Mesenteric fat pad (tissue), 1 donor: ENCODE data around the gene PSPC1. TPM values are rescaled to one million over a fixed set of nuclear protein-coding genes. Genes with fewer than 3 reads are reported as not detected.
A peak's percentile ranks its signal among the peaks of the same experiment; 100 is the strongest.
"Not testable (repeated sequence)": the region's sequence is repeated elsewhere in the genome, so short reads cannot be mapped to it uniquely, and the experiment has no call there.

Source experiments
- DNase-seq: peaks from one replicate; pipeline ENCODE4 v3.0.0-alpha.2; 2020; ENCODE audit warnings: low spot score
- total RNA-seq: library from RNA; stranded (reverse); fragmentation: NEBNext Ultra II Directional; extraction: Animal tissue kit (Norgen Biotek cat#: 25700); gene quantifications from one replicate; pipeline ENCODE4 v1.2.1, GENCODE V29; 2021
- donor health status: DM: yes; HTN: yes; CAD: no.

PSPC1 gene
- total RNA-seq, 1 donor from 2014 or later = 40.3 TPM

- no peak for DNase-seq
Observed at GRCh38 chr13:19764237-19764636, 18.5 kb downstream of the PSPC1 start.

GRCh38 chr13:19763618-19764017 is 19.1 kb downstream of the PSPC1 start:
- DNase-seq = peak; percentile 68

DNA sequence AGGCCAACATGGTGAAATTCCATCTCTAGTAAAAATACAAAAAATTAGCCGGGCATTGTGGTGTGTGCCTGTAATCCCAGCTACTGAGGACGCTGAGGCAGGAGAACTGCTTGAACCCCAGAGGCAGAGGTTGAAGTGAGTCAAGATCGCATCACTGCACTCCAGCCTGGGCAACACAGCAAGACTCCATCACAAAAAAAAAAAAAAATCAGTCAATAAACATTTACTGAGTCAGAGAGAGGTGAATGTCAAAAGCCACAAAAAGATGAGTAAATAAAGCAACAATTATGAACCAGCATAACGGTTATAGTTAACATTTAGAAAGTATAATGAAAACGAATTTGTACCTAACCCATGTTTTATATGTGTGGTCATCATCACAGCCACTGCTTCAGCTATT is 23.1 kb downstream of the PSPC1 start:
- no peak for DNase-seq

- no peak for DNase-seq
Observed at GRCh38 chr13:19742643-19743042, 40.1 kb downstream of the PSPC1 start.

GRCh38 chr13:19737844-19738557 is 44.7 kb downstream of the PSPC1 start:
- DNase-seq = no peak

- DNase-seq = no peak
Observed at GRCh38 chr13:19726611-19727010, 56.1 kb downstream of the PSPC1 start.

- no peak for DNase-seq
Observed at GRCh38 chr13:19725320-19725719, 57.4 kb downstream of the PSPC1 start.

GRCh38 chr13:19720039-19720438 is 62.7 kb downstream of the PSPC1 start:
- DNase-seq = no peak

DNA sequence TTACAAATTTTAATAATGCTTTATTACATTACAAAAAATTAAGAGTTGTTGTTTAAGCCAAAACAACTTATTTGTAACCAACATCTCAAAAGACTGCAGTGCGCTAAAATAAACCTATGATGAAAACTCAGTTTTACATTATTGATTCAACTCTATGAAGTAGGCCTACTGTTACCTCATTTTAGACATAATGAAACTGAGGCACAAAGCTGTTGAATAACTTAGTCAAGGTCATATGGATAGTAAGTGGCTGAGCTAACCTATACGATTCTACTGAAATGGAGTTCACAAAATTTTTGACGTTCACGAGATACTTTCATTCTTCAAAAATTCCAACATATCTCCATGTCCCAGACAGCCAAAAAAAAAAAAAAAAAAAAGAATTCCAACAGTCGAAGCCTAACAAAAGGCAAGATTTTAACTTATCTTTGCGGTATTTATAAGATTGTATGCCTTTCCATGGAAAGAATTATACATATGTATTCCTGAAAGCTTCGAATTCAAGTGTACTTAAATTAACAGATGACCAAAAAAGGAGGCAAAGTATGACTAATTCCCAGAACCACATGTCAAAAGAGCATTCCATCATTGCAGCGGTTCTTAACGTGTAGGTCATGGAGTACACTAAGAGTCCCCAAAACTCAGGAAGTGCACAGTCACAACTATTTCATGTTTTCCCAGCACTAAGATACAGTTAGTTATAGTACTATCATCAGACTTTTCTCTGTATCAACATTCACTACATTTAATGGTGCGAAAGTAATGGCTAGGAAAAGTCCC is 69.4 kb downstream of the PSPC1 start:
- no peak for DNase-seq

- not testable (repeated sequence) for DNase-seq
Observed at GRCh38 chr13:19709782-19710181, 73.0 kb downstream of the PSPC1 start.

DNA sequence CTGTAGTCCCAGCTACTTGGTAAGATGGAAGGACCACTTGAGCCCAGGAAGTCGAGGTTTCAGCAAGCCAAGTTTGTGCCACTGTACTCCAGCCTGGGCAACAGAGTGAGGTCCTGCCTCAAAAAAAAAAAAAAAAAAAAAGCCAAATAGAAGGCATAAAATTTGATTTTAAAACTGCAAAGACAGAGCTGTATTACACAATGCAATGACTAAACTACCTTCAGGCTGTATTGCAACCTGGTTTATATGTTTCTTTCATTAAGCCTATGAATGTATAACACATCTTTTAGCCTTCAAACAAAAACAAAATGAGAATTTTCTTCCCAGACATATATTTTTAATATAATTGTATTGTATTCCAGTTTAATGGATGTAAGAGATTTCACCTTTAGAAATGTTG is 73.7 kb downstream of the PSPC1 start:
- not testable (repeated sequence) for DNase-seq

DNA sequence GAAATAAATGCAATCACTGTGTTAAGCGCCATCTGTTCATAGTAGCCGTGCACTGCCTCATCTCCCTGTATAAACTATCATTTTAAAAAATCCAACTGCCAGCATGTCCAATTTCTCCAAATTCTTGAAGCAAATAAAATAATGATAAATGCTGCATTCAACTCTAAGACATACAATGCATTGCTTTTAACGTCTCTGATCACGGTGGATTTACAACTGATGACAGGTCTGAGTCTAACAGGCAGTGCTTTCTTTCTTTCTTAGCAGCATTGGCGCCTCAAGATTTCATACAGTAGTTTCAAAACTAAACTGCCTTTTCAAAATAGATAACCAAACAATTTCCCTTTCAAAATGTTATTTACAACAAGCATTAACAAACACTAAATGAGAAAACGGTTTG is 78.5 kb downstream of the PSPC1 start:
- not testable (repeated sequence) for DNase-seq

GRCh38 chr13:19701619-19702018 is 81.1 kb downstream of the PSPC1 start:
- DNase-seq = not testable (repeated sequence)

- not testable (repeated sequence) for DNase-seq
Observed at GRCh38 chr13:19700963-19701362, 81.8 kb downstream of the PSPC1 start.

DNA sequence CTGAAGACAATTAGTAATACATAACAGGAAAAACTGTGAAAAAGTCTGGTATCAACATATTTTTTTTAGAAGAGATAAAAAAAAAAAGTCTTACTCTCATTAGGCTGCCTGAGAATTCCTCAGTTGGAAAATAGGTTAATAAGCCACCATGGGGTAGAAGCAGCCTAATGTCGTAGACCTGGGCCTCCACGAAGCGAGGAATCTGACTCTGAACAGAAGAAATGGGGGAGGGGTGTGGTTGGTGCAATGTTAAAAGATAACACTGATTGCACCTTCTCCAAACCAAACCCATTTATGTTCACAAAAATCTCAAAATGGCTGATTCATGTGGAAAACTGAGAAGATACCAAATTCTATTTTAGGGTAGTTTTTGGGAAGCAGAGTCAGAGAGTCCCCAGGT is 86.9 kb downstream of the PSPC1 start:
- no peak for DNase-seq

DNA sequence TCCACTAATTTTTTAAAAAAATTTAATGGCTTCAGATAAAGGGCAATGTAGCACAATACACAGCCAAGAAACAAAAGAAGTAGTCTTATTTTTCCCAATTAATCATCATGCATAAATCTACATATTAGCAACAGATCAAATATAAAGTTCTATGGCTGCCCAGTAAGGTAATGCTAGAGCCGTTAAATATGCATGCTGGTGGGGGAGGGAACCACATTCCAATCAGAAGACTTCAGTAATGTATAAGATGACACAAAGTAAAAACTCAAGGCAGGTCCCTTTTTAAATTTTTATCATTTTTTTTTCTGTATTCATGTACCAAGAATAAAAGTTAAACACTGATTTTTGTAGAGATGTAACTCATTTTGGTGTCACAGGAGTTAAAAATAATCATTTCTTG is 87.3 kb downstream of the PSPC1 start:
- no peak for DNase-seq

- DNase-seq = not testable (repeated sequence)
Observed at GRCh38 chr13:19691447-19691846, 91.3 kb downstream of the PSPC1 start.

- no peak for DNase-seq
Observed at GRCh38 chr13:19685437-19685836, 97.3 kb downstream of the PSPC1 start.

DNA sequence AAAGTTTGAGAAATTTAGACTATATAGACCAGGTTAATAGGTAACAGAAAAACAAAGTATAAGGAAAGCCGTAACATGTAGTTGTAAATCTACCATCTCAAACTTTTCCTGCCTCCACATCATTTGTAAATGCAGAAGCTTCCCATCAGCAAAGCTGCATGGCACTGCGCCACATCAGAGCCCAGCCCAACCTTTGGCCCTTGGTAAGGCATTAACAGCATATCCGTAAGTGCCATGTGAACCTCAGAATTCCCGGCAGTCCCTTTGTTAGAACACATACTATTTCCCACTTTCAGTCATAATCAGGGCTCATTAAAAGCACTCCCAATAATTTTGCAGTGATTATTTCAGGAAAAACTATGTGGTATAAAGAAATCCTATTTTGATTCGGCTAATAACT is 97.7 kb downstream of the PSPC1 start:
- DNase-seq = no peak

DNA sequence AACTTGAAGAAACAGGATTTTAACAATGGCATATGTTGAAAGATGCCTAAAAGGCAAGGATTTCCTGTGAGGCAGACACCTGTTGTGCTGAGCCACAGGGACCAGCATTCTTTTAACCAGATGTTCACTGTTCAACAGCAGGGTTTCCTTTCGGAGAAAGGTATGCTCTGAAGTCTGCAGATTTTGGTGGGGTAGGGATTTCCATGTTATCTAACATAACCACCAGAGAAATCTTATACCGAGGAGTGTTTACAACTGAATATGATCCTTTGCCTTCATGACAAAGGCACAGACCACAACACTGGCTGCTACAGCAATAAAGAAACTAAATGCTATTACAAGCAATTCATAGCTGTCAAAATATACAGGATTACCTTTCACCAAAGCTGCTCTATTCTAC is 101.2 kb downstream of the PSPC1 start:
- DNase-seq = no peak

DNA sequence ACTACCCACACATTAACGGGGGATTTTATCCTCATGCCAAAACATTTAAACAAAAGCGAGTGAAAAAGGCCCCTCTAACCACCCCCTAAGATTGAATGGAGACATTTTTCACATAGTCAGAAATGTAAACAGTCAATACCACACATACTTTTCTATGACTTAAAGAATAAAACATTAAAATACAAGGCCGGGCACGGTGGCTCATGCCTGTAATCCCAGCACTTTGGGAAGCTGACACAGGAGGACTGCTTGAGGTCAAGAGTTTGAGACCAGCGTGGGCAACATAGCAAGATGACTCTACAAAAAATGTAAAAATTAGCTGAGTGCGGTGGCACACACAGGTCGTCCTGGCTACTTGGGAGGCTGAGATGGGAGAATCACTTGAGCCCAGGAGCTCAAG is 102.0 kb downstream of the PSPC1 start:
- no peak for DNase-seq

GRCh38 chr13:19676168-19676567 is 106.6 kb downstream of the PSPC1 start:
- no peak for DNase-seq

- no peak for DNase-seq
Observed at GRCh38 chr13:19674898-19675297, 107.8 kb downstream of the PSPC1 start.
